GM12878 (cell line): ENCODE measurements around the gene FRMD8. TPM values are rescaled to one million over a fixed set of nuclear protein-coding genes. Genes with fewer than 3 reads are reported as not detected.

Experiments used
- ATAC-seq: fragments of 200-7000 bp; cut with Tn5 transposase; 3 replicates; pipeline ENCODE4 v1.9.1; 2020; ENCODE audit warnings: mild to moderate bottlenecking, moderate library complexity
- BruUV-seq: library from RNA; stranded (reverse); fragments of 400-500 nt; replicated peaks from 2 replicates; lab custom pipeline; 2021; lab: Mats Ljungman, UMichigan
- CTCF ChIA-PET: fragments of 300-600 bp; sonication (Branson Sonifier 250); formaldehyde crosslinking; extraction: SDS; loops from one replicate; lab custom pipeline; 2021; ENCODE audit warnings: inconsistent platforms; lab: Yijun Ruan, JAX
- POLR2A ChIA-PET: fragments of 350-600 bp; formaldehyde crosslinking; extraction: SDS; loops from one replicate; lab custom pipeline; 2021; ENCODE audit warnings: inconsistent platforms; lab: Charles Lee
- RAD21 ChIA-PET: fragments of 300-600 bp; sonication (Branson Sonifier 250); formaldehyde crosslinking; loops from one replicate; lab custom pipeline; 2023; ENCODE audit warnings: antibody characterized with exemption; ENCODE audit not compliant: unreplicated experiment; lab: Charles Lee
- SMC1A ChIA-PET: fragments of 300-600 bp; sonication (Branson Sonifier 250); formaldehyde crosslinking; loops from one replicate; lab custom pipeline; 2023; ENCODE audit not compliant: unreplicated experiment, uncharacterized antibody; lab: Charles Lee
- DNase-seq: peaks from one replicate; pipeline ENCODE4 v3.0.0-alpha.2; 2011; ENCODE audit warnings: low read depth, low spot score
- FAIRE-seq: peaks from 3 replicates; lab custom pipeline; 2011; peaks lifted over from hg19 to GRCh38; lab: Jason Lieb, UNC
- H2AFZ ChIP-seq: 2 replicates; pipeline ENCODE4 v1.6.0; 2011; ENCODE audit warnings: low read depth, low read length, control low read depth; ENCODE audit not compliant: control insufficient read depth
- H3K27ac ChIP-seq: 2 replicates; pipeline ENCODE4 v1.5.1; 2011; ENCODE audit warnings: control low read depth; ENCODE audit not compliant: control insufficient read depth, insufficient read depth
- H3K27me3 ChIP-seq, 2 experiments: replicated peaks in 1 of 2; 2 replicates each; pipeline versions ENCODE4 v1.6.0 to v1.6.1; 2011; ENCODE audit warnings: low read length in 1 of 2; ENCODE audit not compliant: control insufficient read depth in 2 of 2, insufficient read depth in 2 of 2
- H3K36me3 ChIP-seq, 2 experiments: 2 replicates each; pipeline ENCODE4 v1.5.1; 2011; ENCODE audit warnings: low read length in 1 of 2; ENCODE audit not compliant: control insufficient read depth in 2 of 2, insufficient read depth in 2 of 2
- H3K4me1 ChIP-seq: 2 replicates; pipeline ENCODE4 v1.6.1; 2011; ENCODE audit warnings: mild to moderate bottlenecking, low read length, moderate library complexity, mixed read lengths; ENCODE audit not compliant: control insufficient read depth, insufficient read depth
- H3K4me2 ChIP-seq: 2 replicates; pipeline ENCODE4 v1.6.0; 2011; ENCODE audit warnings: control low read depth; ENCODE audit not compliant: control insufficient read depth, insufficient read depth
- H3K4me3 ChIP-seq: fragments of 200-600 bp; sonication (generic); 2 replicates; pipeline ENCODE4 v1.5.1; 2016
- H3K79me2 ChIP-seq: 2 replicates; pipeline ENCODE4 v1.6.0; 2011; ENCODE audit warnings: low read length; ENCODE audit not compliant: control insufficient read depth, insufficient read depth
- H3K9ac ChIP-seq: 2 replicates; pipeline ENCODE4 v1.8.0; 2011; ENCODE audit warnings: low read length, control low read depth, mixed read lengths; ENCODE audit not compliant: control insufficient read depth, insufficient read depth
- H3K9me3 ChIP-seq: replicated peaks from 3 replicates; pipeline ENCODE4 v1.5.1; 2011; ENCODE audit warnings: mild to moderate bottlenecking, low read length; ENCODE audit not compliant: control insufficient read depth, insufficient read depth
- H4K20me1 ChIP-seq: 2 replicates; pipeline ENCODE4 v1.6.0; 2011; ENCODE audit not compliant: control insufficient read depth, insufficient read depth
- ASH2L ChIP-seq: fragments of 300-600, 200-600 bp; sonication (generic); IDR thresholded peaks from 2 replicates; pipeline ENCODE4 v1.6.1; 2017; ENCODE audit warnings: low read depth, mild to moderate bottlenecking, borderline replicate concordance
- CEBPZ ChIP-seq: fragments of 150-350 bp; IDR thresholded peaks from 2 replicates; pipeline ENCODE4 v1.6.1; 2016; ENCODE audit warnings: low read depth, low read length
- E4F1 ChIP-seq: fragments of 450-650 bp; IDR thresholded peaks from 2 replicates; pipeline ENCODE4 v1.6.1; 2018; ENCODE audit warnings: borderline replicate concordance, mild to moderate bottlenecking; ENCODE audit not compliant: partially characterized antibody
- ESRRA ChIP-seq: IDR thresholded peaks from 2 replicates; pipeline ENCODE4 v1.6.1; 2012; ENCODE audit warnings: mild to moderate bottlenecking, low read length, improper control_type of control experiment
- IKZF2 ChIP-seq, 2 experiments: fragments of 450-650 bp; IDR thresholded peaks; 2 replicates each; pipeline ENCODE4 v1.6.1; 2017; ENCODE audit warnings: mild to moderate bottlenecking in 2 of 2, moderate library complexity in 2 of 2
- MLLT1 ChIP-seq: fragments of 450-650 bp; IDR thresholded peaks from 2 replicates; pipeline ENCODE4 v1.6.1; 2016; ENCODE audit warnings: mild to moderate bottlenecking
- PRDM15 ChIP-seq: fragments of 450-650 bp; formaldehyde crosslinking; IDR thresholded peaks from 2 replicates; pipeline ENCODE4 v1.4.0; 2020; ENCODE audit warnings: mild to moderate bottlenecking, moderate library complexity
- SPI1 ChIP-seq: IDR thresholded peaks from 2 replicates; pipeline ENCODE4 v1.6.1; 2011; ENCODE audit warnings: low read depth, mild to moderate bottlenecking, low read length, moderate library complexity, borderline replicate concordance; ENCODE audit not compliant: insufficient read depth
- WRNIP1 ChIP-seq: IDR thresholded peaks from 2 replicates; pipeline ENCODE4 v1.6.1; 2011; ENCODE audit warnings: low read depth, low read length, improper control_type of control experiment, borderline replicate concordance
- ZNF24 ChIP-seq: fragments of 450-650 bp; IDR thresholded peaks from 2 replicates; pipeline ENCODE4 v1.6.1; 2017; ENCODE audit warnings: antibody characterized with exemption, mild to moderate bottlenecking
- ZSCAN29 ChIP-seq: fragments of 450-650 bp; IDR thresholded peaks from 2 replicates; pipeline ENCODE4 v1.6.1; 2017; ENCODE audit warnings: mild to moderate bottlenecking, moderate library complexity
- WGBS: methylation state at CpG from one replicate; pipeline ENCODE4 v1.1.6; 2016; ENCODE audit warnings: low lambda C conversion rate; ENCODE audit not compliant: insufficient replicate concordance, insufficient coverage; ENCODE audit errors: missing lambda C conversion rate; 5-methylcytosine and 5-hydroxymethylcytosine counted together
- in situ Hi-C: fragments of 300-500 bp; cut with MboI; formaldehyde crosslinking; loops from 9 replicates; pipeline ENCODE4 v1.14.3; 2018; ENCODE audit warnings: mixed read lengths
- intact Hi-C: fragments of 100-400 bp; cut with micrococcal nuclease; formaldehyde crosslinking; loops from one replicate; pipeline ENCODE4 v1.14.2; 2022; ENCODE audit not compliant: unreplicated experiment
- polyA plus RNA-seq, 11 experiments: library from polyadenylated mRNA; depleted of rRNA in 4 of 11; unstranded in 6 of 11; stranded (reverse) in 5 of 11; fragments of >200 nt; fragmentation: Nextera tagmentation in 4 of 11; fragmentation: Illumina TruSeq in 1 of 11; extraction: Ambion mirVana in 4 of 11; extraction: Trizol in 1 of 11; gene quantifications; 1 replicate in 1 of 11; 2 replicates in 10 of 11; pipeline versions ENCODE4 v1.2.1 to v1.2.3, GENCODE V29; 2011 to 2016; ENCODE audit warnings: inconsistent platforms in 2 of 11, missing spikeins in 2 of 11, low read depth in 1 of 11
- total RNA-seq, 4 experiments: library from RNA; depleted of rRNA in 3 of 4; stranded (reverse); fragments of >200 nt in 3 of 4; fragmentation: Illumina TruSeq in 1 of 4; extraction: Trizol in 1 of 4; gene quantifications; 2 replicates each; pipeline versions ENCODE4 v1.2.1 to v1.2.3, GENCODE V29; 2013 to 2021

Gene FRMD8
- total and polyA plus RNA-seq, 10 of the 15 experiments (the other 5 are each of a cell fraction or from before 2014, with no cell fraction given): 8.3 to 69.4 (median 28.0) TPM

- TF ChIP-seq PRDM15 (CRISPR knock-in tag) (no peak), IKZF2 (IDR thresholded peaks at IDR 0.05) (no peak), ESRRA (no peak), ASH2L (no peak), MLLT1 (no peak)
Observed at GRCh38 chr11:65398362-65398910, 12.0 kb downstream of the FRMD8 start (continued).

GRCh38 chr11:65399249-65399648 is 12.8 kb downstream of the FRMD8 start:
- ChIA-PET RAD21 (no interaction called here), SMC1A (no interaction called here), CTCF (no interaction called here), POLR2A (no interaction called here)
- H3K4me2 ChIP-seq: no peak overlapping the region
- no TSS peak for BruUV-seq
- no peak overlapping the region for H3K27ac ChIP-seq
- DNase-seq (no peak), ATAC-seq (no peak), FAIRE-seq (no peak)
- no peaks in the 10 kb centered on the region for H3K79me2 ChIP-seq
- no peak overlapping the region for H3K4me3 ChIP-seq
- no peaks in the 10 kb centered on the region for H3K27me3 ChIP-seq
- intact Hi-C loops (no loop called here), in situ Hi-C loops (no loop called here)
- 97% methylated on average over 13 of the region's 13 CpGs for whole genome bisulfite sequencing
- no peak overlapping the region for H2AFZ ChIP-seq
- H3K9me3 ChIP-seq: no peaks in the 10 kb centered on the region
- H4K20me1 ChIP-seq: no peaks in the 10 kb centered on the region
- no peak overlapping the region for H3K9ac ChIP-seq
- peaks cover 7 to 32% of the 10 kb centered on the region in 2 experiments; a peak in 3 of 4 replicates for H3K36me3 ChIP-seq
- peaks cover 11% of the 10 kb centered on the region for H3K4me1 ChIP-seq
- TF ChIP-seq E4F1 (no peak), ZNF24 (no peak), SPI1 (no peak), WRNIP1 (no peak), ZSCAN29 (no peak), CEBPZ (no peak)
